ENCODE measurements around the gene RPRD1B.
"Not testable (repeated sequence)": the region's sequence is repeated elsewhere in the genome, so short reads cannot be mapped to it uniquely, and the experiment has no call there.

The RPRD1B gene

GRCh38 chr20:38001173-38001875 is 32.2 kb upstream of the RPRD1B start:
- no peak for DNase-seq (ENCODE audit: low read depth)

DNA sequence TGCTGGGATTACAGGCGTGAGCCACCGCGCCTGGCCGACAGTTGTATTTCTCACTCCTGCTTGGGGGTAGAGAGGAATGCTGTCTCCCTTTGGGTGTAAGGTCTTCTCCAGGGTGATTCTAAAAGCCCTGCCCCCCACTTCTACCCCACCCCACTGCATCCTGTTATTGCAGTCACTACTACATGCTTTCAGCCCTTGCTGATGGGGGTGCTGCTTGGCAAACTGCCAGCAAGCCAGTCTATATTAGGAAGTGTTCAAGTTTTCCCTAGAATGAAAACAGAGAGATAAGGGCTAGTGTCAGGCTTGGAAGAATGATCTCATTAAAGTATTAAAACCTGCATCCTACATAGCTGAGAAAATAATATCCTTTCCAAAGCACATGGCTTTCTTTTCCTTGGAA is 31.6 kb upstream of the RPRD1B start:
- no peak for DNase-seq (ENCODE audit: low read depth)

- DNase-seq (ENCODE audit: low read depth), result no peak
Measured at GRCh38 chr20:38002422-38002821, 31.1 kb upstream of the RPRD1B start.

DNA sequence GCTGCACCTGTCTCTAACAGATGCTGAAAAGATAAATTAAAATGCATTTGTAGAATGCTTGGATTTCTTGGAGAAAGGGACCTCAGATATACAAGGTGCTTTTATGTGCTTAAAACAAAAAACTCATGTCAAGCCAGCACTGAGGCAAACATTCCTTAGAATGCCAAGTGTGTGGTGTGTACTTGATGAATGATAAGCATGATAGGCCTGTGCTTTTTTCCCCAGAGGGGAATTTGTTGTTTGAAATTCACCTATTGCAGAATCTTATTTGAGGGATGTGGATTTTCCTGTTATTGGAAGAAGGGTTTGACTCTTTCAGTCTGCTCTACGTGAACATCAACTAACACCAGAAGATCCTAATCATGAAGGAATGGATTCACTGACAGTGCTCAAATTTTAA is 29.1 kb upstream of the RPRD1B start:
- DNase-seq (ENCODE audit: low read depth), result no peak

DNA sequence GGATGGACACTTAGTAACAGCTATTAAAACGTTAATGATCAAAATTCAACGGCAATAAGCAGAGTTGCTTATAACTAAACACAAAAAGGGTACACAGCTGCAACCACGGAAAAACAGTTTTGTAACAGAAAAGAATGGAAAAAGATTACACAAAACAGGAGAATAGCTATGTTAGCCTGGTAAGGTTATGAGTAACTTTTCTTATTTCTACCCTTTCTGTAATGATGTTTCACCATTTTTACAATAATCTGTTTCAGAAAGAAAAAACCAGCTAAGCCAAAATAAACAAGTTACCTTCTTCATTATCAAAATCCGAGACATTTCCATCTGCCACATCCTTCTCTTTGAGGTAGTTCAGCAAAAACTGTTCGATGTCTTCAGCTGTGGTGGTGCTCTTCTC is 27.6 kb upstream of the RPRD1B start:
- DNase-seq (ENCODE audit: low read depth), result no peak

DNA sequence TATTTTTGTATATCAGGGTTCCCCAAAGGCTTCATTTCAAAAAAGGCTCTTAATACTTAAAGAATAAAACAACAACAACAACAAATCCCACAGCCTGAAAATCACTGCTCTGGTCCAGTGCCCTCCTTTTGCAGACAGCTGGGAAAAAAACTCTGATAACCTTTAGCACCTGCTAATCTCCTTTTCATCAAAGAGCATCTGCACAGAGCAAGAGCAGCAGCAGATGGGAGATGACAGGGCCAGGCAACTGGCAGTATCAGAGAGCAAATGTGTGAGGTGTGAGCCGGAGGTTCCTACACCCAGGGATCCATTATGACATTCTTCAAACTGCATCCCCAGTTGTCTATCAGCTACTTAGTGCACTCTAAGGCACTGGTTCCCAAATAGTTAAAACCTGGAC is 26.0 kb upstream of the RPRD1B start:
- DNase-seq (ENCODE audit: low read depth), result no peak

- DNase-seq (ENCODE audit: low read depth), result no peak
Measured at GRCh38 chr20:38008233-38008944, 25.2 kb upstream of the RPRD1B start.

DNA sequence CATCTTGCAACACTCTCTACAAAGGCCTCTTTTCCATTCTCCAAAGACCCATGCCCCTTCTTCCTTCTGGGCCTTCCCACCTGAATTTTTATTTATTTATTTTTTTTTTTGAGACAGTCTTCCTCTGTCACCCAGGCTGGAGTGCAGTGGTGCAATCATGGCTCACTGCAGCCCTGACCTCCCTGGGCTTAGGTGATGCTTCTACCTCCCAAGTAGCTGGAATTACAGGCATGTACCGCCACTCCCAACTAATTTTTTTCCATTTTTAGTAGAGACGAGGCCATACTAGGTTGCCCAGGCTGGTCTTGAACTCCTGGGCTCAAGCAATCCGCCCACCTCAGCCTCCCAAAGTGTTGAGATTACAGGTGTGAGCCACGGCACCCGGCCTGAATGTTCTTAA is 24.1 kb upstream of the RPRD1B start:
- not testable (repeated sequence) for DNase-seq (ENCODE audit: low read depth)

- DNase-seq (ENCODE audit: low read depth), result no peak
Measured at GRCh38 chr20:38011696-38012095, 21.9 kb upstream of the RPRD1B start.

GRCh38 chr20:38012332-38012731 is 21.2 kb upstream of the RPRD1B start:
- no peak for DNase-seq (ENCODE audit: low read depth)

DNA sequence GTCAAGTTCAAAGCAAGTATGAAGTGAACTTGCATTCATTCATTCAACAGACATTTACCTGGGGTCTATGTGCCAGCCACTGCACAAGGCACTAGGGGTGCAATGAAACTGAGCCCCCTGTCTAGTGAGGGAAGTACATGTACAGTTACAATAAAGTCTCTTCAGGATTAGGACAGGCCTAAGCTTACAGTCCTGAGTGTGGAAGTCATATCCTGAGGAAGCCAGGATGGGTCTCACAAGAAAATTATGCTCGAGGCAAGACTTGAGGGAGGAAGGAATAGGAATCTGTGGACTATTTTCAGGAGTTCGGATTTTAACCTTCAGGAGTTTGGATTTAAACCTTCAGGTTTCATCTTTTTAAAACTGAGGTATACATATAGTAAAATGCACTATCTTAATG is 19.7 kb upstream of the RPRD1B start:
- no peak for DNase-seq (ENCODE audit: low read depth)

DNA sequence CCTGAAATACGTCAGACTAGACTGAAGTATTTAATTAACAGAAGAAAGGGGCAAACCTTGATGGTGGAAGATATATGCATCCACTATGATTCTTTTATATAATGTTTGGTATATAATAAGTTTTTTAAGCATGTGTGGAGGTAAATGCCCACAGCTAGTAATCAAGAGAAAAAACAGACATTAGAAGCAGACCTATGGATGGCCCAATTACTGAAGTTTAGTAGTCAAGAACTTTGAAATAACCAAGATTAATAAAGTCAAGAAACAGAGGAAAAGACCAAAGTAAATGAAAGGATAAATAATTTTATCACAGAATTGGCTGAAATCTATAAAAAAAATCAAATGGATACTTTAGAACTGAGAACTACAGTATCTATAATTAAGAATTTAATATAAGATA is 15.6 kb upstream of the RPRD1B start:
- no peak for DNase-seq (ENCODE audit: low read depth)

DNA sequence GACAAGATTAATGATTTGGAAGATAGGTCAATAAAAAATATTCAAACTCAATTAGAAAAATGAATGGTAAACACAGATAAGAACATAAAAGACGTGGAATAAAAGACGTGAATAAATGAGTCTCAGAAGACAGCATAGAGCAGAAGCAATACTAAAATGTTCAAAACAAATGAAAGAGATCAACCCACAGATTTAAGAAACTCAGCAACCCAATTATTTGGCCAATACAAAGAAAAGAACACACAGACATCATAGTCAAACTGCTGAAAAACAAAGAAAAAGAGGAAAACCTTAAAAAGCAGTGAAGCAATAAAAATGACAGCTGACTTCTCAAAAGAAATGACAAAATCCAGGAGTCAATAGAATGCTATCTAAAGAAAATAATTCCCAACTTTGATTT is 15.2 kb upstream of the RPRD1B start:
- DNase-seq (ENCODE audit: low read depth), result no peak

- DNase-seq (ENCODE audit: low read depth), result no peak
Measured at GRCh38 chr20:38021087-38021772, 12.3 kb upstream of the RPRD1B start.

DNA sequence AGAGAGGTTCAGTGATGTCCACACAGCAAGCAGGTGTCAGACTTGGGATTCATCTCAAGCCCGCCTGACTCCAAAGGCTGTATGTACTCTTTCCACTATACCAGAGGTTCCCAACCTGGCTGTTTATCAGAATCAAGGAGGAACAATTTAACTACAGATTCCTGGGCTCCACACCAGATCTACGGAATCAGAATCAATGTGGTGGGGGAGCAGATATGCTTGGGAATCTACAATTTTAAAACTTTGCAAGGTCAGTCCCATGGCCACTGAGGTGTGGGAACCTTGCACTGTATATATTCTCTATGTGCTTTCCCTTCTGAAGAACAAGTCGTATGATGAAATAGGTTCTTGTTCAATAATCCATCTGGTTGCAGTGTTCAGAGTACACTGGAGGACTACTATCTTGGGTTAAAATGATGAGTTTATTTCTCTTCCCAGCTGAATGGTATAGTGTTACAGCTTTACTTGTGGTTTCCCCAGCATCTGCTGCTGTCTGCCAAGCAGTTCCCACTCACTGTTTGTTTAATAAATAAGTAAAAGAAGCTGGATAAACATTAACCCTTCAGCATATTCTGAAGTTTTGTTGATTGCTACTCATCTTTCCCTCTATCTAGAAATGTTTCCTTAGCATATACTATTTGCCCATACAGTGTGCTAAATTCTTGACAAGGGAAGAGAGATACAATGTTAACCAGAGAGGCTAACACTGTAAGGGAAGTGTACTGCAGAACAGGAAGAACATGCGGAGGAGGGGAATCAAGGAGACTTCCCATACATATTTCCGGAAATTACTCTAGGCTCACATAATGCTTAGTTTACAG is 10.2 kb upstream of the RPRD1B start:
- no peak for DNase-seq (ENCODE audit: low read depth)

DNA sequence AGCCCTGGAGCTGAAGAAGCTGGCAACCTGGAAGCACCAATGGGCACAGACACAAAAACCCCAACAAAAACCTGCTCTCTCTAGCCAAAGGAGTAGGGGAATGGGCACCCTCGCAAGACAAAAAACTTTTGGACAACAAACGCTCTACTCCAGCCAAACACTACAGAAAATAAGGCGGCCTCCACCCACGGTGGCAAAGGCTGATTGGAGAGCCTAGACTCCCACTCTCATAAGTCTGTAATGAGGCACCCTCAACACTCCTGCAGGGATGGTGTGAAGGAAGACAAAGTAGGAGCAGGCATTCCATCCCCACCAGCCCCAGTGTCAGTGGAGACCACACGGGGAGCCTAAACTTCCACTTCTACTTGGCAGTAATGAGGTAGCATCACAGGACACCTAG is 9.1 kb upstream of the RPRD1B start:
- DNase-seq (ENCODE audit: low read depth), result no peak

DNA sequence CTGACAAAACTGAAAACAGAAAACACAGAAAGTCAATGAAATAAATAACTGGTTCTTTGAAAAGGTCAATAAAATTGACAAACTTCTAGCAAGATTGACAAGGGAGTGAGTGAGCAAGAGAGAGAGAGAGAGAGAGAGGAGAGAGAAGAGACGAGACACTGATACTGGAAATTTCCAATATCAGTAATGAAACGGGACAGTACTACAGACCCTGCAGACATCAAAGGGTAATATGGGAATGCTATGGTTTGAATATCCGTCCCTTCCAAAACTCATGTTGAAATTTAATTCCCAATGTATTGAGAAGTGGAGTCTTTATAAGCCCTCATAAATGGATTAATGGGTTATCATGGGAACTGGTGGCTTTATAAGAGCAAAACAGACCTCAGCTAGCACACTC is 4.1 kb upstream of the RPRD1B start:
- DNase-seq (ENCODE audit: low read depth), result no peak

DNA sequence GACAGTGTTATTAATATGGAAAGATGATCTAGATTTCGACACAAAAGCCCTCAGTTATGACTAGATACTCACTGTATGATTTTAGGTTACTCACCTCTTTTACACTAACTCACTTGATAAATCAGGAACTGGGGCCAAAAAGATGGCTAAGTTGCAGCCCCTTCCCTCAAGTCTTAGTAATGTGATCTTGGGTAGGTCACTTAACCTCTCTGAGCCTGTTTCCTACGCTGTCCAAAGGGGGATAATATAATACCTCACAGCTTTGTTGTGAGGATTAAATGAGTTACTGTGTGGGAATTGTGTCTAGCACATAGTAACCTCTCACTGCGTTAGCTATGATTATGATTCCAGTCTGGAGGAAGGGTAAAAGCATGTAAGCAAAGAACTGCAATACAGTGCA is 1.6 kb upstream of the RPRD1B start:
- DNase-seq (ENCODE audit: low read depth), result no peak

DNA sequence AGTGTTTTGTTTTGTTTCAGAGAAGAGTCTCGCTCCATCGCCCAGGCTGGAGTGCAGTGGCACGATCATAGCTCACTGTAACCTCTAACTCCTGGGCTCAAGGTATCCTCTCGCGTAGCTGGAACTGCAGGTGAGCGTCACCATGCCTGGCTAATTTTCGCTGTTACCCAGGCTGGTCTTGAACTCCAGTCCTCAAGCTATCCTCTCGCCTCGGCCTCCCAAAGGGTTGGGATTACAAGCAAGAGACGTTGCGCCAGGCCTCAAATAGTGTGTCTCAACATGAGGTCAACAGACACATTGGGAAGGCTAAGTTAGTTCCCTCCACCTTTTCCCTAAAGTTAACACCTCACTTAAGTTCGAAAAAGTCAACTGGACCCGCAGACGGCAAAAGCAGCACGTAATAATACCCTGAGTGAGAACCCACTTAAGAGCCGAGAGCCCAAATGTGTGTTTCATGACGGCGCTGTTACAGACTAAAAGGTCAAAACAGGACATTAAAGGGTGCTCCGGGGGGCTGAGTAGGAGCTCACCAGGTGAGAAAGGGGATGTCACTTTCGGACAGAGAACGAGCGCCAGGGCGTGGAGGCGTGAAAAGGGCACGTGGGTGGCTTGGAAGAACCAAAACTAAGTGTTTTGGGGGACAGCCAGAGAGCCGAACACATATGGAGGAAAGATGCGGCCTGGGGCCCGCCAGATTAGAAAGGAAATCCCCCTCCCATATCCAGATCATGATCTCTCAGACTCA is 789 bp upstream of the RPRD1B start:
- DNase-seq (ENCODE audit: low read depth), result no peak

- no peak for DNase-seq (ENCODE audit: low read depth)
Measured at GRCh38 chr20:38034108-38034649, 633 bp downstream of the RPRD1B start.

- no peak for DNase-seq (ENCODE audit: low read depth)
Measured at GRCh38 chr20:38034961-38035360, 1.4 kb downstream of the RPRD1B start.

Data from T-helper 22 cell (primary cell).